Activated CD8-positive, alpha-beta T cell treated with anti-CD3 and anti-CD28 coated beads for 36 hours (primary cell): Measurements from ENCODE around the gene SMARCAL1. TPM values are rescaled to one million over a fixed set of nuclear protein-coding genes. Genes with fewer than 3 reads are reported as not detected.

ENCODE experiments used
- ATAC-seq: fragments of 200-7000 bp; cut with Tn5 transposase; one replicate; pipeline ENCODE4 v1.10.0; 2021; ENCODE audit warnings: mild to moderate bottlenecking, moderate library complexity
- CTCF ChIA-PET: fragments of 350-600 bp; sonication (Branson Sonifier 250); formaldehyde crosslinking; loops from one replicate; lab custom pipeline; 2021; ENCODE audit warnings: antibody characterized with exemption; lab: Charles Lee
- POLR2A ChIA-PET: fragments of 350-600 bp; sonication (Branson Sonifier 250); formaldehyde crosslinking; loops from one replicate; lab custom pipeline; 2021; ENCODE audit warnings: antibody characterized with exemption; lab: Charles Lee
- DNase-seq: peaks from one replicate; pipeline ENCODE4 v3.0.0-alpha.2; 2020
- H3K27ac Mint-ChIP-seq: one replicate; pipeline ENCODE4 v1.8.0; 2021; ENCODE audit warnings: mild to moderate bottlenecking, mixed read lengths
- H3K27me3 Mint-ChIP-seq: one replicate; pipeline ENCODE4 v1.8.0; 2021; ENCODE audit warnings: mixed read lengths
- H3K36me3 Mint-ChIP-seq: one replicate; pipeline ENCODE4 v1.8.0; 2021; ENCODE audit warnings: low read depth, mixed read lengths
- H3K4me1 Mint-ChIP-seq: one replicate; pipeline ENCODE4 v1.8.0; 2021; ENCODE audit warnings: low read depth, mixed read lengths
- H3K4me3 Mint-ChIP-seq: one replicate; pipeline ENCODE4 v1.8.0; 2021; ENCODE audit warnings: mild to moderate bottlenecking, moderate library complexity, mixed read lengths
- H3K9me3 Mint-ChIP-seq: one replicate; pipeline ENCODE4 v1.8.0; 2021; ENCODE audit warnings: mixed read lengths
- intact Hi-C: fragments of 100-400 bp; cut with micrococcal nuclease; formaldehyde crosslinking; loops from one replicate; pipeline ENCODE4 v1.10.0; 2022
- total RNA-seq, 2 experiments: library from RNA; stranded (reverse); gene quantifications; one replicate each; pipeline ENCODE4 v1.2.3, GENCODE V29; 2021
- TF ChIP-seq, protein P1 (sequence below): fragments of 200-600 bp; IDR thresholded peaks from one replicate; pipeline ENCODE4 v1.8.0; 2022; ENCODE audit warnings: antibody characterized with exemption, mild to moderate bottlenecking

The SMARCAL1 gene
- total RNA-seq, 2 experiments from 2014 or later, result 22.3 to 24.7 TPM

DNA sequence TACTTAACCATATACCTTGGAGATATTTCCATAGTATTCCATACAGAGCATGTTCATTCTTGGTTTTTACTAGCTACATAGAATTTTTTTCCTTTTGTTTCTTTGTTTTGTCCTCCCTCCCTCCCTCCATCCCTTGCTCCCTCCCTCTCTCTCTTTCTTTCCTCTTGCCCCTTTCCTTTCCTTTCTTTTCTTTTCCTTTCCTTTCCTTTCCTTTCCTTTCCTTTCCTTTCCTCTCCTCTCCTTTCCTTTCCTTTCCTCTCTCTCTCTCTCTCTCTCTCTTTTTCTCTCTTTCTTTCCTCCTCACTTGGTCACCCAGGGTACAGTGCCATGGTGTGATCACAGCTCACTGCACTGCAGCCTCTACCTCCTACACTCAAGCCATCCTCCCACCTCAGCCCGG lies 114.7 kb downstream of the SMARCAL1 start:
- CTCF ChIA-PET, result interaction anchor here (0.8 to 13.5 kb wide), 2 partner anchors 18 to 137 kb away, joined by 4 to 311 read pairs; no protein-coding TSS in a partner anchor
- Mint-ChIP-seq H3K27ac (no peak overlapping the region), H3K9me3 (no peaks in the 10 kb centered on the region), H3K4me3 (no peak overlapping the region), H3K36me3 (peaks cover 6% of the 10 kb centered on the region), H3K27me3 (no peaks in the 10 kb centered on the region), H3K4me1 (no peaks in the 10 kb centered on the region)
- ATAC-seq (no peak), DNase-seq (no peak)
- TF ChIP-seq, protein P1, sequence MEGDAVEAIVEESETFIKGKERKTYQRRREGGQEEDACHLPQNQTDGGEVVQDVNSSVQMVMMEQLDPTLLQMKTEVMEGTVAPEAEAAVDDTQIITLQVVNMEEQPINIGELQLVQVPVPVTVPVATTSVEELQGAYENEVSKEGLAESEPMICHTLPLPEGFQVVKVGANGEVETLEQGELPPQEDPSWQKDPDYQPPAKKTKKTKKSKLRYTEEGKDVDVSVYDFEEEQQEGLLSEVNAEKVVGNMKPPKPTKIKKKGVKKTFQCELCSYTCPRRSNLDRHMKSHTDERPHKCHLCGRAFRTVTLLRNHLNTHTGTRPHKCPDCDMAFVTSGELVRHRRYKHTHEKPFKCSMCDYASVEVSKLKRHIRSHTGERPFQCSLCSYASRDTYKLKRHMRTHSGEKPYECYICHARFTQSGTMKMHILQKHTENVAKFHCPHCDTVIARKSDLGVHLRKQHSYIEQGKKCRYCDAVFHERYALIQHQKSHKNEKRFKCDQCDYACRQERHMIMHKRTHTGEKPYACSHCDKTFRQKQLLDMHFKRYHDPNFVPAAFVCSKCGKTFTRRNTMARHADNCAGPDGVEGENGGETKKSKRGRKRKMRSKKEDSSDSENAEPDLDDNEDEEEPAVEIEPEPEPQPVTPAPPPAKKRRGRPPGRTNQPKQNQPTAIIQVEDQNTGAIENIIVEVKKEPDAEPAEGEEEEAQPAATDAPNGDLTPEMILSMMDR, result no peak
- intact Hi-C loops, result no loop called here
- POLR2A ChIA-PET, result interaction anchor here (0.6 kb wide), 1 partner anchor 305 kb away, joined by 3 read pairs; no protein-coding TSS in a partner anchor

DNA sequence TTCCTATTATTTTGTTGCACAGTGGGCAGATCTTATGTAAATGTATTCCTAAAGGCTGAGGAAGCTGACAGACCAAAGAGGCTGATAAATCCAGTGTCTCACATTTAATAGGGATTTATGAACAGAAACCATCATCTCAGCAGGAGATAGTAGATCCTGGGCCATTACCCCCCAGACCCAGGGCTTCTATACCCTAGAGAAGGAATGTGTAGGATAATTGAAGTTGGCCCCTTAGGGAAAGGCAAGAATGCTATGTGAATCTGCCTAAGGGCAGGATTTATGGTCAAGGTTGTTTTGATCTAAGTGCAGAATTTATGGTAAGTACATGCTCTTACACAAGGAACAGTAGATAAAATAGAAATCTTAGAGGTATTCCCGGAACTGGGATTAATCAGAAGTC lies 115.3 kb downstream of the SMARCAL1 start:
- Mint-ChIP-seq H3K4me3 (no peak overlapping the region), H3K36me3 (peaks cover 6% of the 10 kb centered on the region), H3K9me3 (no peaks in the 10 kb centered on the region), H3K27ac (no peak overlapping the region), H3K27me3 (no peaks in the 10 kb centered on the region), H3K4me1 (no peaks in the 10 kb centered on the region)
- DNase-seq (no peak), ATAC-seq (no peak)
- TF ChIP-seq, protein P1, result no peak
- POLR2A ChIA-PET, result no interaction called here
- CTCF ChIA-PET, result interaction anchor here (13.5 kb wide), 1 partner anchor 137 kb away, joined by 311 read pairs; no protein-coding TSS in a partner anchor
- intact Hi-C loops, result no loop called here

DNA sequence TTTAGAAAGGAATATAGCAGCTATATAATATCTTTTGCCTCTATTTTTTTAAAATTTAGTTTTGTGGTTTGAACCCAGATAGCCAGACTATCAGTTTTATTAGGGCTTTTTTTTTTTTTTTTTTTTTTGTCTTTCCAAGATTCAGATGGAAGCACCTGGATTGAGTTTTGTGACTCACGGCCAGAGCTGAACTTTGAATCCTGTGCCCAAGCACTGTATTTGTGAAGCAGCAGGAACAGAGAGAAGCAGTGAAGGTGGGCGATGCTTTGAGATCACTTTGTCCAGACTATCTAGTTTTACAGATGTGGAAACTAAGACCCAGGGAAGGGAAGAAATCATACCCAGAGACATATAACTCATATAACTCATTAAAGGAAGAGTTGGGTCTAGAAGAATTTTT lies 120.3 kb downstream of the SMARCAL1 start:
- TF ChIP-seq, protein P1, result no peak
- H3K4me3 Mint-ChIP-seq, result no peak overlapping the region
- DNase-seq (no peak), ATAC-seq (no peak)
- peaks cover 2% of the 10 kb centered on the region for H3K27me3 Mint-ChIP-seq
- no peaks in the 10 kb centered on the region for H3K36me3 Mint-ChIP-seq
- POLR2A ChIA-PET, result no interaction called here
- no peak overlapping the region for H3K27ac Mint-ChIP-seq
- intact Hi-C loops, result no loop called here
- CTCF ChIA-PET, result interaction anchor here (0.7 to 1.8 kb wide), 4 partner anchors 9 to 953 kb away, joined by 3 to 5 read pairs (median 4); no protein-coding TSS in a partner anchor
- H3K9me3 Mint-ChIP-seq, result no peaks in the 10 kb centered on the region
- H3K4me1 Mint-ChIP-seq, result no peaks in the 10 kb centered on the region

Other genes starting within 250 kb of the SMARCAL1 start
- gene MARCHF4, start 40.0 kb upstream of the SMARCAL1 start, total RNA-seq, result not detected
- gene RPL37A, start 86.4 kb downstream of the SMARCAL1 start, total RNA-seq, result 1,000 to 10,000 TPM; 4,110 to 4,316 TPM
- 100 to 1,000 TPM; 123 to 124 TPM for gene IGFBP2, start 220.9 kb downstream of the SMARCAL1 start, total RNA-seq